GM10266 (cell line): ENCODE measurements around the gene MRI1.
"Not testable (repeated sequence)": the region's sequence is repeated elsewhere in the genome, so short reads cannot be mapped to it uniquely, and the experiment has no call there.

Experiments
- DNase-seq: peaks from one replicate; pipeline ENCODE4 v3.0.0; 2012; ENCODE audit errors: extremely low spot score
- CTCF ChIP-seq: IDR thresholded peaks from 2 replicates; pipeline ENCODE4 v1.5.1; 2012; ENCODE audit warnings: mild to moderate bottlenecking, low read depth; ENCODE audit not compliant: control insufficient read depth, insufficient read depth; ENCODE audit errors: missing control alignments

MRI1 gene

GRCh38 chr19:13744174-13744573 is 20.1 kb upstream of the MRI1 start:
- no peak for DNase-seq
- TF ChIP-seq CTCF = no peak

GRCh38 chr19:13747098-13747453 is 17.2 kb upstream of the MRI1 start:
- no peak for TF ChIP-seq CTCF
- DNase-seq = no peak

GRCh38 chr19:13748169-13748828 is 16.0 kb upstream of the MRI1 start:
- DNase-seq = no peak
- no peak for TF ChIP-seq CTCF

GRCh38 chr19:13751436-13751835 is 12.9 kb upstream of the MRI1 start:
- DNase-seq = no peak
- TF ChIP-seq CTCF = no peak

- DNase-seq = not testable (repeated sequence)
Observed at GRCh38 chr19:13753622-13754021, 10.7 kb upstream of the MRI1 start.

- no peak for TF ChIP-seq CTCF
- no peak for DNase-seq
Observed at GRCh38 chr19:13756210-13756609, 8.1 kb upstream of the MRI1 start.

GRCh38 chr19:13757805-13758772 is 6.2 kb upstream of the MRI1 start:
- no peak for DNase-seq
- no peak for TF ChIP-seq CTCF

GRCh38 chr19:13758795-13759194 is 5.5 kb upstream of the MRI1 start:
- no peak for DNase-seq
- no peak for TF ChIP-seq CTCF
